Right atrium auricular region (tissue), 2 donors: ENCODE measurements around the gene TRAF5. TPM values are rescaled to one million over a fixed set of nuclear protein-coding genes. Genes with fewer than 3 reads are reported as not detected.
"Not testable (repeated sequence)": the region's sequence is repeated elsewhere in the genome, so short reads cannot be mapped to it uniquely, and the experiment has no call there.

Experiments
- DNase-seq: peaks from one replicate; pipeline ENCODE4 v3.0.0-alpha.2; 2019; ENCODE audit warnings: low spot score
- H3K27ac ChIP-seq, 2 donors: fragments of 200-600 bp; sonication (generic); 1 replicate in 1 of 2; 2 replicates in 1 of 2; pipeline ENCODE4 v1.5.1; 2016 to 2019
- H3K27me3 ChIP-seq, 2 donors: fragments of 200-600 bp; sonication (generic); one replicate each; pipeline versions ENCODE4 v1.5.1 to v1.6.0; 2017 to 2019
- H3K36me3 ChIP-seq: fragments of 200-600 bp; sonication (generic); one replicate; pipeline ENCODE4 v1.5.1; 2016
- H3K4me1 ChIP-seq, 2 donors: fragments of 200-600 bp; sonication (generic); one replicate each; pipeline versions ENCODE4 v1.5.1 to v1.6.0; 2017 to 2019
- H3K4me3 ChIP-seq, 2 donors: fragments of 200-600 bp; sonication (generic); 1 replicate in 1 of 2; 2 replicates in 1 of 2; pipeline ENCODE4 v1.5.1; 2017 to 2019; ENCODE audit warnings: mild to moderate bottlenecking in 1 of 2, moderate library complexity in 1 of 2
- H3K9me3 ChIP-seq, 2 donors: fragments of 200-600 bp; sonication (generic); one replicate each; pipeline ENCODE4 v1.5.1; 2019
- CTCF ChIP-seq, 2 donors: fragments of 200-600 bp; sonication (generic); IDR thresholded peaks; one replicate each; pipeline ENCODE4 v1.5.1; 2019; ENCODE audit warnings: antibody characterized with exemption in 2 of 2
- total RNA-seq, 2 donors: library from RNA; depleted of rRNA; stranded (reverse); fragments of >200 nt; gene quantifications; one replicate each; pipeline ENCODE4 v1.1.0, GENCODE V29; 2016

The TRAF5 gene
- total RNA-seq, 2 donors from 2014 or later: 2.1 to 2.4 TPM

DNA sequence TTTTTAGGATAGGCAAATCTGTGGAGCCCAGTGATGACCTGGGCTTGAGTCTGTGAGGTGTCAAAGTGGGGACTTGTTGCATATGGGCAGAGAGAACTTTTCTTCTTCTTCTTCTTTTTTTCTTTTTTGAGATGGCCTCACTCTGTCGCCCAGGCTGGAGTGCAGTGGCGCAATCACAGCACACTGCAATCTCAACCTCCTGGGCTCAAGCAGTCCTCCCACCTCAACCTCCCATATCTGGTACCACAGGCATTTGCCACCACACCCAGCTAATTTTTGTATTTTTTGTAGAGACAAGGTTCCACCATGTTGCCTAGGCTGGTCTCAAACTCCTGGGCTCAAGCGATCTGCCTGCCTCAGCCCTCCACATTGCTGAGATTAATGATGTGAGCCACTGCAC, 85.0 kb downstream of the TRAF5 start:
- Histone ChIP-seq H3K27me3 (no peaks in the 10 kb centered on the region), H3K4me1 (no peaks in the 10 kb centered on the region), H3K36me3 (no peaks in the 10 kb centered on the region), H3K4me3 (no peak overlapping the region), H3K9me3 (no peaks in the 10 kb centered on the region), H3K27ac (no peak overlapping the region)
- no peak for TF ChIP-seq CTCF (IDR thresholded peaks at IDR 0.05)
- no peak for DNase-seq

DNA sequence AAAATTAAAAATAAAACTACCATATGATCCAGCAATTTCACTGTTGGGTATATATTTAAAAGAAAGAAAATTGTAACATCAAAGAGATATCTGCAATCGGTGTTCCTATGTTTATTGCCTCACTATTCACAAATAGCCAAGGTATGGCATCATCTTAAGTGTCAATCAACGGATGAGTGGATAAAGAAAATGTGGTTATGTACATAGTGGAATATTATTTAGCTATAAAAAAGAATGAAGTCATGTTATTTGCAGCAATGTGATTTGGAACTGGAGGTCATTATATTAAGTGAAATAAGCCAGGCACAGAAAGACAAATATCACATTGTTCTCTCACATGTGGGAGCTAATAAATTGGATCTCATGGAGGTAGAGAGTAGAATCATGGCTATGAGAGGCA, 89.1 kb downstream of the TRAF5 start:
- Histone ChIP-seq H3K27ac (no peak overlapping the region), H3K4me3 (peak overlapping the region in 1 of 2 donors; percentile 59)
- no peak for DNase-seq

DNA sequence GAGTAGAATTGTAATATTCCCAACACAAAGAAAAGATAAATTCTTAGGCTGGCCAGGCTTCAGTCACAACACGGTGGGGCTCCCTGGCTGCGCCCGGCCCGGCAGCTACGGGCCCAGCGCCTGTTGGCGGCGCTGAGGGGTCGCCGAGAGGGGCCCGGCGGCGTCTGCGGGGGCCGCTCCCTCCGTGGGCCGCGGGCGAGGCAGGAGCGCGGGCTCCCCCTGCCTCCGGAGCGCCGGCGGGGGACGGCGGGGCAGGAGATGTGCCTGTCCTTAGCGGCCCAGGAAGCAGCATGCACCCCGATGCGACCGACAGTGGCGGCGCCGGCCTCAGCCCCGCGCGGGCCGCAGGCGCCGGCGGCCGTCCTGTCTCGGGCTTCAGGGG, 89.6 kb downstream of the TRAF5 start:
- DNase-seq, H3K36me3 ChIP-seq, H3K9me3 ChIP-seq, H3K27me3 ChIP-seq, H3K4me1 ChIP-seq: not testable (repeated sequence)
- peak in 1 of 2 donors; percentile 39 for TF ChIP-seq CTCF (IDR thresholded peaks at IDR 0.05)
- Histone ChIP-seq H3K27ac (peak overlapping the region; percentile 58 to 60), H3K4me3 (peak overlapping the region; percentile 45 to 59)

More for the DNA sequence above, 89.1 kb downstream of the TRAF5 start:
- Histone ChIP-seq H3K9me3 (no peaks in the 10 kb centered on the region), H3K36me3 (no peaks in the 10 kb centered on the region), H3K27me3 (no peaks in the 10 kb centered on the region), H3K4me1 (peaks cover 0 to 6% of the 10 kb centered on the region in 2 donors)
- no peak for TF ChIP-seq CTCF (IDR thresholded peaks at IDR 0.05)

DNA sequence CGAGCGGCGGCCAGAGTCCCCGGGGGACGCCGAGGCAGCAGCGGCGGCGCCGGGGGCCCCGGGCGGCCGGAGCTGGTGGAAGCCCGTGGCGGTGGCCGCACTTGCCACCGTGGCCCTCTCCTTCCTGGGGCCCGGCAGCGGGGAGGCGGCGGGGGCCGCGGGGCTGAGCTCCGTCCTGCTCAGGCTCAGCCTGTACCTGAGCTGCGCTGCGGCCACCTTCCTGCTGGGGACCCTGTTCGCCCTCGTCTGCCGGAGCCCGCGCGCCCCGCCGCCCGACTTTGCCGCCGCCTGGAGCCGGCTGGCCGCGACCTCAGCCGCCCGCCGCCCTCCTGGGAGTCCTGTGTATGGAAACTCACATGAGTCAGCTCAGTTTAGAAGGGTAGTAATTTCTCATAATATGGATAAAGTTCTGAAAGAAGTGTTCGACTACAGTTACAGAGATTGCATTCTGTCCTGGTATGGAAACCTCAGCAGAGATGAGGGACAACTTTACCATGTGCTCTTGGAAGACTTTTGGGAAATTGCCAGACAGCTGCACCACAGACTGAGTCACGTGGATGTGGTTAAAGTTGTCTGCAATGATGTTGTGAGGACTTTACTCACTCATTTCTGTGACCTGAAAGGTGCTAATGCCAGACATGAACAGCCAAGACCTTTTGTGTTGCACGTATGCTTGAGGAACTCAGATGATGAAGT, 90.1 kb downstream of the TRAF5 start:
- Histone ChIP-seq H3K27ac (peak overlapping the region; percentile 58 to 60), H3K4me3 (peak overlapping the region; percentile 45 to 59)
- not testable (repeated sequence) for DNase-seq, H3K9me3 ChIP-seq, H3K36me3 ChIP-seq, H3K4me1 ChIP-seq, H3K27me3 ChIP-seq

GRCh38 chr1:211420389-211420788, 93.8 kb downstream of the TRAF5 start:
- H3K4me1 ChIP-seq: peaks cover 0 to 6% of the 10 kb centered on the region in 2 donors
- no peak overlapping the region for H3K27ac ChIP-seq
- no peak overlapping the region for H3K4me3 ChIP-seq
- H3K27me3 ChIP-seq: no peaks in the 10 kb centered on the region
- no peak for TF ChIP-seq CTCF (IDR thresholded peaks at IDR 0.05)
- H3K9me3 ChIP-seq: no peaks in the 10 kb centered on the region
- no peaks in the 10 kb centered on the region for H3K36me3 ChIP-seq
- DNase-seq: no peak

DNA sequence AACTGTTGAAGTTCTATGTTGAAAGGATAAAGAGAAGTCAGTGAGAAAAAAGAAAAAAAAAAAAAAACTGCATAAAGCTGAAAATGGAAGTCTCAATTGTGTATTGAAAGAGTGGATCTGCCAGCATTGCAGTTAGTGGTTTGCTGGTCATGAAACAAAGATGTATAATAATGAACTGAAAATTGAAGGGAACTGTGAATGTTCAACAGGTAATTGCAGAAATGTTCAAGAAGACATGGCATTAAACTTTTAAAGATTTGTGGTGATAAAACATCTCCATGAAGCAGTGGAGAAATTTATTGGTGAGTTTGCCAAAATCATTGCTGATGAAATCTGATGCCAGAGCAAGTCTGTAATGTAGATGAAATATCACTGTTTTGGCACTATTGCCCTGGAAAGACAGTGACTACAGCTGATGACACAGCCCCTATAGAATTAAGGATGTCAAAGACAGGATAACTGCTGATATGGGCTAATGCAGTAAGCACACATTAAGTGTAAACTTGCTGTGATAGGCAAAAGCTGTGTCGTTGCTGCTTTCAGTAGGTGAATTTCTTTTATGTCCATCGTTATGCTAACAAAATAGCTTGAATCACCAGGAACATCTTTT, 94.3 kb downstream of the TRAF5 start:
- no peak for TF ChIP-seq CTCF (IDR thresholded peaks at IDR 0.05)
- no peaks in the 10 kb centered on the region for H3K36me3 ChIP-seq
- no peak for DNase-seq
- no peak overlapping the region for H3K4me3 ChIP-seq
- no peaks in the 10 kb centered on the region for H3K27me3 ChIP-seq
- no peak overlapping the region for H3K27ac ChIP-seq
- H3K9me3 ChIP-seq: no peaks in the 10 kb centered on the region
- peaks cover 0 to 6% of the 10 kb centered on the region in 2 donors for H3K4me1 ChIP-seq
